Pancreas (tissue), 10 donors: Measurements from ENCODE around the gene ZPBP2. TPM values are rescaled to one million over a fixed set of nuclear protein-coding genes. Genes with fewer than 3 reads are reported as not detected.

ENCODE experiments used
- ATAC-seq, 4 donors: fragments of 200-7000 bp; cut with Tn5 transposase; one replicate each; pipeline versions ENCODE4 v1.8.0 to v1.9.1; 2020; ENCODE audit warnings: mild to moderate bottlenecking in 4 of 4, moderate library complexity in 4 of 4
- DNase-seq, 6 donors: peaks; one replicate each; pipeline ENCODE4 v3.0.0-alpha.2; 2020
- FAIRE-seq: peaks from 2 replicates; lab custom pipeline; 2012; peaks lifted over from hg19 to GRCh38; lab: Jason Lieb, UNC
- H3K27ac ChIP-seq, 4 donors: fragments of 200-600 bp; sonication (generic); 1 replicate in 3 of 4; 2 replicates in 1 of 4; pipeline versions ENCODE4 v1.5.0 to v1.8.0; 2020
- H3K27me3 ChIP-seq, 4 donors: fragments of 200-600 bp; one replicate each; pipeline ENCODE4 v1.8.0; 2021
- H3K36me3 ChIP-seq, 3 donors: fragments of 200-600 bp; sonication (generic) in 1 of 3; one replicate each; pipeline versions ENCODE4 v1.5.0 to v1.8.0; 2020 to 2021
- H3K4me1 ChIP-seq, 3 donors: fragments of 200-600 bp; one replicate each; pipeline ENCODE4 v1.8.0; 2021
- H3K4me3 ChIP-seq, 4 donors: fragments of 200-600 bp; sonication (generic) in 2 of 4; one replicate each; pipeline versions ENCODE4 v1.5.0 to v1.8.0; 2020 to 2021
- H3K9me3 ChIP-seq, 4 donors: fragments of 200-600 bp; one replicate each; pipeline ENCODE4 v1.8.0; 2021
- WGBS, 2 donors: extraction: QIAGEN DNeasy Blood & Tissue Kit; methylation state at CpG; one replicate each; pipeline ENCODE4 v1.1.7; 2013; 5-methylcytosine and 5-hydroxymethylcytosine counted together
- intact Hi-C, 3 donors: fragments of 100-400 bp; cut with DNase I; formaldehyde crosslinking; loops; one replicate each; pipeline versions ENCODE4 v1.11.1 to v1.14.2; 2022
- polyA plus RNA-seq, 2 donors: library from polyadenylated mRNA; stranded (reverse); fragments of 200-250 nt; gene quantifications; one replicate each; pipeline ENCODE4 v1.2.3, GENCODE V29; 2013
- total RNA-seq, 6 donors: library from RNA; stranded (reverse); fragmentation: NEBNext Ultra II Directional in 4 of 6; extraction: Animal tissue kit (Norgen Biotek cat#: 25700) in 4 of 6; gene quantifications; one replicate each; pipeline versions ENCODE4 v1.2.1 to v1.2.4, GENCODE V29; 2021 to 2023
- TF ChIP-seq, protein P1 (sequence below), 4 donors: fragments of 200-600 bp; sonication (generic) in 3 of 4; IDR thresholded peaks; one replicate each; pipeline versions ENCODE4 v1.5.0 to v1.8.0; 2021; ENCODE audit warnings: antibody characterized with exemption in 4 of 4
- donor health status: healthy with polysubstance abuse.
- donor health status: DM: no; HTN: no; CAD: no; lungs with moderate emphysema.
- donor health status: DM: no; HTN: no; CAD: no.
- donor health status: control.
- donor health status: control.
- donor health status: Bipolar disorder and iron deficiency.
- donor health status: DM: yes; HTN: yes; CAD: no.
- donor health status: DM: no; HTN: no; CAD: no.
- donor health status: DM: no; HTN: no; CAD: no.
- donor health status: DM: yes; HTN: yes; CAD: no.

The ZPBP2 gene
- total and polyA plus RNA-seq, 8 donors: not detected

GRCh38 chr17:39823407-39824054 is 44.5 kb upstream of the ZPBP2 start:
- WGBS, 2 donors: 84 to 91% methylated on average over 5 of the region's 5 CpGs
- Histone ChIP-seq H3K9me3 (no peaks in the 10 kb centered on the region), H3K27ac (no peak overlapping the region), H3K4me3 (no peak overlapping the region), H3K36me3 (no peaks in the 10 kb centered on the region), H3K27me3 (no peaks in the 10 kb centered on the region), H3K4me1 (no peaks in the 10 kb centered on the region)
- intact Hi-C loops: no loop called here
- TF ChIP-seq, protein P1, sequence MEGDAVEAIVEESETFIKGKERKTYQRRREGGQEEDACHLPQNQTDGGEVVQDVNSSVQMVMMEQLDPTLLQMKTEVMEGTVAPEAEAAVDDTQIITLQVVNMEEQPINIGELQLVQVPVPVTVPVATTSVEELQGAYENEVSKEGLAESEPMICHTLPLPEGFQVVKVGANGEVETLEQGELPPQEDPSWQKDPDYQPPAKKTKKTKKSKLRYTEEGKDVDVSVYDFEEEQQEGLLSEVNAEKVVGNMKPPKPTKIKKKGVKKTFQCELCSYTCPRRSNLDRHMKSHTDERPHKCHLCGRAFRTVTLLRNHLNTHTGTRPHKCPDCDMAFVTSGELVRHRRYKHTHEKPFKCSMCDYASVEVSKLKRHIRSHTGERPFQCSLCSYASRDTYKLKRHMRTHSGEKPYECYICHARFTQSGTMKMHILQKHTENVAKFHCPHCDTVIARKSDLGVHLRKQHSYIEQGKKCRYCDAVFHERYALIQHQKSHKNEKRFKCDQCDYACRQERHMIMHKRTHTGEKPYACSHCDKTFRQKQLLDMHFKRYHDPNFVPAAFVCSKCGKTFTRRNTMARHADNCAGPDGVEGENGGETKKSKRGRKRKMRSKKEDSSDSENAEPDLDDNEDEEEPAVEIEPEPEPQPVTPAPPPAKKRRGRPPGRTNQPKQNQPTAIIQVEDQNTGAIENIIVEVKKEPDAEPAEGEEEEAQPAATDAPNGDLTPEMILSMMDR (IDR thresholded peaks at IDR 0.05): no peak
- ATAC-seq (no peak), FAIRE-seq (no peak), DNase-seq (no peak)

DNA sequence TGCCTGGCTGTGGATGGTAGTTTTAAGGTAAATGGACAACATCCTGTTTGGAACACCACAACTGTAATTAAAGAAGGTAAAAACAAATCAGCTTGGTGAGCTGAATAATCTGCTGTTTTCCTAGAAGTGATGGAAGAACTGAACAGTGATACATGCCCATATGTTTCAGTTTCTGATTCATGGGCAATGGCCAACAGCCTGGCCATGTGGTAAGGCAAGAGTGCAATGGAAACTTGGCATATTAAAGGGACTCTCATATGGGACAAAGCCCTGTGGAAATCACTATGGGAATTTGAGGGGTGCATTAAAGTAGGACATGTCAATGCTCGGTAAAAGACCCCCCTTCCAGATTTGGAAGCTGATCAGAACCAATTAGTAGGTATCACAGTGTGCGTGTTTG is 41.7 kb upstream of the ZPBP2 start:
- Histone ChIP-seq H3K27ac (no peak overlapping the region), H3K27me3 (no peaks in the 10 kb centered on the region), H3K4me3 (no peak overlapping the region), H3K4me1 (no peaks in the 10 kb centered on the region), H3K36me3 (no peaks in the 10 kb centered on the region), H3K9me3 (no peaks in the 10 kb centered on the region)
- 89% methylated on average over 2 of the region's 2 CpGs for WGBS, 2 donors
- DNase-seq (no peak), FAIRE-seq (no peak), ATAC-seq (no peak)
- intact Hi-C loops: no loop called here
- TF ChIP-seq, protein P1 (IDR thresholded peaks at IDR 0.05): no peak

- Histone ChIP-seq H3K4me3 (no peak overlapping the region), H3K36me3 (no peaks in the 10 kb centered on the region), H3K27me3 (no peaks in the 10 kb centered on the region), H3K4me1 (no peaks in the 10 kb centered on the region), H3K27ac (no peak overlapping the region), H3K9me3 (no peaks in the 10 kb centered on the region)
- intact Hi-C loops: no loop called here
- DNase-seq (no peak), FAIRE-seq (no peak), ATAC-seq (peak; percentile 25 to 65 (median 42))
- WGBS, 2 donors: 60 to 61% methylated on average over 4 of the region's 4 CpGs
- TF ChIP-seq, protein P1 (IDR thresholded peaks at IDR 0.05): no peak
Observed at GRCh38 chr17:39828443-39828842, 39.6 kb upstream of the ZPBP2 start.

GRCh38 chr17:39831588-39831987 is 36.4 kb upstream of the ZPBP2 start:
- no peak overlapping the region for H3K4me3 ChIP-seq
- intact Hi-C loops: no loop called here
- no peak for FAIRE-seq

GRCh38 chr17:39834017-39834416 is 34.0 kb upstream of the ZPBP2 start:
- intact Hi-C loops: no loop called here
- ATAC-seq (no peak), DNase-seq (no peak), FAIRE-seq (no peak)
- Histone ChIP-seq H3K4me1 (no peaks in the 10 kb centered on the region), H3K27me3 (no peaks in the 10 kb centered on the region), H3K4me3 (no peak overlapping the region), H3K36me3 (no peaks in the 10 kb centered on the region), H3K9me3 (no peaks in the 10 kb centered on the region), H3K27ac (no peak overlapping the region)
- TF ChIP-seq, protein P1 (IDR thresholded peaks at IDR 0.05): no peak

More at GRCh38 chr17:39831588-39831987, 36.4 kb upstream of the ZPBP2 start:
- Histone ChIP-seq H3K27ac (no peak overlapping the region), H3K27me3 (no peaks in the 10 kb centered on the region), H3K36me3 (no peaks in the 10 kb centered on the region), H3K9me3 (no peaks in the 10 kb centered on the region), H3K4me1 (no peaks in the 10 kb centered on the region)
- 75 to 81% methylated on average over 2 of the region's 2 CpGs for WGBS, 2 donors
- TF ChIP-seq, protein P1 (IDR thresholded peaks at IDR 0.05): no peak
- DNase-seq: no peak
- ATAC-seq: no peak
